Fibroblast of gingiva (primary cell): ENCODE measurements around the gene UBQLNL.

ENCODE experiments used
- DNase-seq: peaks from one replicate; pipeline ENCODE4 v3.0.0-alpha.2; 2011; ENCODE audit warnings: low read depth

The UBQLNL gene

DNA sequence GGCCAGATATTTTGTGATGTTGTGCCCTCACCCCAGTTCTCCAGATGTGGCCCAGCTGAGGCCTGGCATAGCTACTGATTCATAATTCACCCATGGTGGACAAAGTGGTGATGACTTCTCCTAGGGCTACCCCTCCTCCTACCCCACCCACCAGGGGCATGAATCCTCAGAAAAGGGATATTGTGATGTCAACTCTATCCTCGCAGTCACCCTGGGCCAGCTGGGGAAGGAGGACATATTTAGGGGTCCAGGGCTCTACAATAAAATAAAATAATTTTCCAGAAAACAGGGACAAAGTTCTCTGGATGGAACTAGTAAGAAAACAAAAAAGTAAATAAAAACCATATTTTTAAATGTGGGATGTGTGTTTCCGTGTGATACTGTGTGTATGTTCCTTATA, at the start of gene UBQLNL:
Gene UBQLNL (minus strand): TSS at position 101 of the 400 bp plus-strand sequence. CDS start 258 bp downstream, outside the sequence.
- no peak for DNase-seq

- no peak for DNase-seq
Observed at GRCh38 chr11:5564259-5565019, 47.9 kb upstream of the UBQLNL start.

DNA sequence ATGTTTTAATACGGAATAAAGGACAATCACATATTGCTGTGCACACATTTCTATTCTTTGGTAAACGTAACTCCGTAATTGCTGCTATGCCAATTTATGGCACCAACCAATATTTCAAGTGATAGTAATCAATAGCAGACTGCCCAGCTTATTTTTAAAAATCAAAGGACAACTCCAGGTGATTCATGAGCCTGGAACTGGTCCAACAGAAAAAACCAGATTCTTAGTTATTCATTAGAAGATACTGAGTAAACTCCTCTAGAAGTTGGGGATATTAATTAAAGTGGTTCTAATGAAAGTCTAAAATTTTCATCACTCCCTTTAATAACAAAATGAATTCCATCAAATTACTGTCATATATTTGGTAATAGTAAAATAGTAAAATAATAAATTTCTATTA, 41.3 kb upstream of the UBQLNL start:
- DNase-seq: no peak

GRCh38 chr11:5556596-5557188, 40.2 kb upstream of the UBQLNL start:
- no peak for DNase-seq

- no peak for DNase-seq
Observed at GRCh38 chr11:5553343-5553742, 36.8 kb upstream of the UBQLNL start.

DNA sequence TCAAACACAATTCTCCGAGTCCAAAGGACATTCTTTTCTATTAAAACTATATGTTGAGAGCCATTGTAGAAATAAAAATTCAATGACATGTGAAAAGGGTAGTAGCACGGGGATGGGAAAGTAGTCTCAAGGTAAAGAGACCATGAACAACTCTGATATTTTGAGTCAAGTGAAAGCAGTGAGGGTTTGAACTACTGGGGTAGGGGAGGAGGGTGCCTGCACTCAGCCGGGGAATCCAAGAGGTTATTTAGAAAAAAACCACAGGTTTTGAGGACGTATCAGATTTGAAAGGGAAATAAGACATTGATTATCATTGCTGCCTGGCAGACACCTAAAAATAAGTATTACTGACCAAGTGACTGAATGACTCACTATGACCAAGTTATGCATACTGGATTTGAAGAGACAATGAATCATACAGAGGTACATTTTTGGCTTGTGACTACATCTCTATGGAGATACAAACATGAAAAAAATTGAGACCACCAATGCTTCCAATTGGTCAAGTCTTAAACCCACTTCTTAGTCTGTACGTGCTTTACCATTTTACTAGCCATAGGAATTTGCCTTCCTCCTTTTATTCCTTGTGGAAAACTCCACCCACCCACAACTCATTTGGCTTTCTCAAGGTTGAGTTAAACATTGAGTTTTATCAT, 34.1 kb upstream of the UBQLNL start:
- DNase-seq: peak; percentile 9

GRCh38 chr11:5548440-5548839, 31.9 kb upstream of the UBQLNL start, which contains the start of gene OR52H1:
OR52H1 (minus strand) TSS chr11:5548540; CDS start chr11:5545505, 3,035 bp downstream.
- DNase-seq: no peak

GRCh38 chr11:5547982-5548381, 31.5 kb upstream of the UBQLNL start:
- DNase-seq: no peak

GRCh38 chr11:5546457-5546856, 30.0 kb upstream of the UBQLNL start:
- no peak for DNase-seq

- DNase-seq: no peak
Observed at GRCh38 chr11:5541427-5541826, 24.9 kb upstream of the UBQLNL start.

DNA sequence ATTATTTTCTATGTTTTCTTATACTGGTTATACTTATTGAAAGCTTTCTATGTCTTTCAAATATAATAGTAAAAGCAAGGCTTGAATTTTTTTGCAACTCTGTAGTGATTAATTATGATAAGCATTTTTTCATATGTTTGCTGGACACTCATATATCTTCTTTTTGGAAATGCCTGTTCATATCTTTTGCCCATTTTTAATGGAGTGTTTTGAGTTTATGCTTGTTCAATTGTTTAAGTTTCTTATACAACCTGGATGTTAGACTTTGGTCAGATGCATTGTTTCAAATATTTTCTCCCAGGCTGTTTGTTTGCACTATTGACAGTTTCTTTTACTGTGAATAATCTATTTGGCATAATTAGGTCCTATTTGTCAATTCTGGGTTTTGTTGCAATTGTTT, 20.0 kb upstream of the UBQLNL start:
- DNase-seq: no peak

DNA sequence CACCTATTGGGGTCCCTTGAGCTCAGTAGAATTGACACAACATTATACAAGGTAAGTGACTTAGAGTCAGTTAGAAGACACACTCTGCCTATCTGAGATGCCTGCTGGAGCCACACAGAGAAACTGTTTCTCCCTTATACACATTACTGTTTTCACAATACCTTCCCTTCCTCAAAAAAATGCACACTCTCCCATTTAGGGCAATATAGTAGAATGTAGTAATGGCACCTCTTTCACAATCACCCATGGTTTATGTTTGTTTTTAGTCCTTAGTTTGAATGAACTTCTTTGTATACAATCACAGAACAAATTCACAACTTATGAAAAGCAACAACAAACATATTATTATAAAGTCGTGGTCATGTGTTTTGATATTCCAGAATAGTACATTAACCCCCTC, 17.5 kb upstream of the UBQLNL start:
- no peak for DNase-seq

- no peak for DNase-seq
Observed at GRCh38 chr11:5531053-5531831, 14.7 kb upstream of the UBQLNL start.

GRCh38 chr11:5528495-5528894, 12.0 kb upstream of the UBQLNL start:
- DNase-seq: no peak

DNA sequence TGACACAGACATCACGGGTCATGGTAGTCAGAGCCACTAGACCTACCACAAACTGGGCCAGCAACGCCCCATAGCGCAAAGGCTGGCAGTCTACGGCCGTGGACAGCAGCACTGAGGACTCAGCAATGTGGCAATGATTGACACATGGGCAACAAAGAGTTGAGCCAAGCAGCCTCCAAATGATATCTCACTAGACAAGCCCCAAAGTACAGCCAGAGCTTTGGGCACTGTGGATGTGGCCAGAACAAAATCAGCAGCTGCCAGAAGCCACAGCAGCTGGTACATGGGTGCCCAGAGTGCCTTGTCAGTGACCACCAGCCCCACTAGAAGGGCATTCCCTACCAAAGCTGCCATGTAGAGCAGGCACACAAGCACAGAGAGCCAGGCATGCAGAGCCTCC, 11.2 kb upstream of the UBQLNL start:
- no peak for DNase-seq

DNA sequence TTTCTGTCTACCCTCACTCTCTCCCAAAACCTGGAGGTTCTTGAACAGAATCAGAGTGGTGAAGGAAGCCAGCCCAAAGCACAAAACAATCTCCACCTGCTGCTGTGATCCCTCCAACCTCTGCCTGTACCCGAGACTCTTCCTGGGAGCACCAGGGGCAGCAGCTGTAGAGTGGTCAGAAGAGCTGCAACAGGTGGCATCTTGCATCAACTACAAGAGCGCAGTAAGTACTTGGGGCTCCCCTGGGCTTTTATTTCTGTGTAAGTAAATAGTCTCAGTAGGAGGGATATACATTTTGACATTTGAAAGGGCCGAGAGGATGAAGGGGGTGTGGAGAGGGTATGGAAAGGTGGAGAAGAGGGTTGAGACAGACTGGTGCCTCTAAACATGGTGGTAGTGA, 8.3 kb upstream of the UBQLNL start:
- no peak for DNase-seq

- DNase-seq: no peak
Observed at GRCh38 chr11:5522308-5522707, 5.8 kb upstream of the UBQLNL start.

- DNase-seq: no peak
Observed at GRCh38 chr11:5521540-5521939, 5.0 kb upstream of the UBQLNL start.

DNA sequence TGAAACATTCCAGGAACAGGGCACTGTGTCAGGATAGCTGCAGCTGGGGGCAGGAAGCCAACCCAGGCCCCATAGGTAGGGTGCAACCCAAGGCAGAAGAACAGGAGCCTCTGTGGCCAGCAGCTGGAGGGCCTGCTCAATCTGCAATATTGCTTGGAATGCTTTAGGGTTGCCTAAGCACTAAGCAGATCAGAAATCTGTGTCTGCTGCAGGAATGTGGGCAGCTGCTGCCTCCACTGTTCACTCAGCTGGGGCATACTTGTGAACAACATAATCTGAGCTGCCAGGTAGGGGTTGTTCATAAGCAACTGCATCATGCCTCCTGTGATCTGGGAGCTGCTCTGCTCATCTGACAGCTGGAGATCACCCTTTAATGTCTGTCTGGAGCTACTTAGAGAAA, 1.7 kb downstream of the UBQLNL start:
- DNase-seq: no peak

DNA sequence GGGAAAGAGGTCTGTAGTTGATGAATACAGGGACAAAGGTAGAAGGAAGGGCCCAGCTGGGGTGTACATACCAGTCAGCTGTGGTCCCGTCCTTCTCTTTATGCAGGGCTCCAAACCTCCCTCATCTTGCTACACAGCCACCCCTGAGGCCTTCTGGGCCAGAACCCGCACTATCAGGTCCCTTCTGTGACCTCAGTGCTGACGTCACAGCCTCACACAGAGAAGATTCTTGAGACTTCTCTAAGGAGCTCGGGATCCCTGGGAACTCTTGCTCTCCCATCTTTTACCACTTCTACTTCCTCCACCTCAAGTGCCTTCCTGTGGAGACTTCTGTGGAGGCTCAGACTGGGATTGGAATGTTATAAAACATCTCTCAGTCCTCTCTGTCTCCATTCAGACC, 6.7 kb downstream of the UBQLNL start, which contains the start of gene UBQLN3:
Gene UBQLN3 (minus strand): TSS at position 155 of the 400 bp plus-strand sequence. CDS start 399 bp downstream, outside the sequence.
- DNase-seq: no peak

- no peak for DNase-seq
Observed at GRCh38 chr11:5508605-5509004, 7.9 kb downstream of the UBQLNL start.

- DNase-seq: no peak
Observed at GRCh38 chr11:5507933-5508305, 8.6 kb downstream of the UBQLNL start.
